Hepatocyte (in vitro differentiated cells): ENCODE results near the gene IL1R2.

ENCODE experiments used
- EZH2 ChIP-seq: fragments of 200-600 bp; sonication (generic); IDR thresholded peaks from 2 replicates; pipeline ENCODE4 v1.6.1; 2016; ENCODE audit warnings: antibody characterized with exemption, mild to moderate bottlenecking, borderline replicate concordance
- EZH2phosphoT487 ChIP-seq: fragments of 200-600 bp; sonication (generic); IDR thresholded peaks from one replicate; pipeline ENCODE4 v1.6.1; 2018; ENCODE audit warnings: antibody characterized with exemption, mild to moderate bottlenecking, low read depth, moderate library complexity; ENCODE audit not compliant: unreplicated experiment, severe bottlenecking
- TF ChIP-seq, protein P1 (sequence below): fragments of 200-600 bp; sonication (generic); IDR thresholded peaks from 2 replicates; pipeline ENCODE4 v1.5.1; 2016; ENCODE audit warnings: antibody characterized with exemption, mild to moderate bottlenecking; ENCODE audit not compliant: poor library complexity

DNA sequence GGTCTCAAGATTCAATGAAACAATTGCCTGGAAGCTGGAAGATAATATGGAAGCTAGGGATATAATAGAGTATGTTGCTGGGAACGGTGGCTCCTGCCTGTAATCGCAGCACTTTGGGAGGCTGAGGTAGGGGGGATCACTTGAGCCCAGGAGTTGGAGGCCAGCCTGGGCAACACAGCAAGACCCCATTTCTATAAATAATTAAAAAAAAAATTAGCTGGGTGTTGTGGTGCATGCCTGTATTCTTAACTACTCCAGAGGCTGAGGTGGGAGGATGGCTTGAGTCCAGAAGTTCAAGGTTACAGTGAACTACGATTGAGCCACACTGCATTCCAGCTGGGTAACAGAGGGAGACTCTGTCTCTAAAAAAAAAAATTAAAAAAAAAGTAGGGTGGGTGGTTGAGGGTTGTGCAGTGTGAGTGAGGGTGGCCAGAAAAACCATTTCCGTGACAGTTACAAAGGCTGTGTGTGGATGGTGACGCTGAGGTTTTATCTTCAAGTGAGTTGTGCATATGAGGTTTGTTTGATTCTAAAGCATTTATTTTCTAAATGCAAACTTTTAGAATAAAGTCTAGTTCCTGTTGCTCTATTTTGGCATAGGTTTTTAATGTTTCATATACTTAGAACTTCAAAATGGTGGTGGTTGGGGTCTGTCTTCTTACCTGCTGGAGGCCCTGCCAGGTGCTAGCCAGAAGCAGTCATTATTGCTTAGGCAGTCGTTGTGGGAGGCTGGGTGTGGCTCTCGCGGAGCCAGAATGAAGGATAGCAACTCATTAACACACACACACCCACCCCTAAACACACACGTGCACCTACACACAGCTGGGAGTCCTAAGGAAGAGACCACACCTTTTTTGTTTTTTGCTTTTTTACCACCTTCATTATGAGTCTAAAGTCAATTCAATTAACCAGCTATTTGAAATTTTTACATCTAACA is 4.7 kb upstream of the IL1R2 start:
- TF ChIP-seq, protein P1, sequence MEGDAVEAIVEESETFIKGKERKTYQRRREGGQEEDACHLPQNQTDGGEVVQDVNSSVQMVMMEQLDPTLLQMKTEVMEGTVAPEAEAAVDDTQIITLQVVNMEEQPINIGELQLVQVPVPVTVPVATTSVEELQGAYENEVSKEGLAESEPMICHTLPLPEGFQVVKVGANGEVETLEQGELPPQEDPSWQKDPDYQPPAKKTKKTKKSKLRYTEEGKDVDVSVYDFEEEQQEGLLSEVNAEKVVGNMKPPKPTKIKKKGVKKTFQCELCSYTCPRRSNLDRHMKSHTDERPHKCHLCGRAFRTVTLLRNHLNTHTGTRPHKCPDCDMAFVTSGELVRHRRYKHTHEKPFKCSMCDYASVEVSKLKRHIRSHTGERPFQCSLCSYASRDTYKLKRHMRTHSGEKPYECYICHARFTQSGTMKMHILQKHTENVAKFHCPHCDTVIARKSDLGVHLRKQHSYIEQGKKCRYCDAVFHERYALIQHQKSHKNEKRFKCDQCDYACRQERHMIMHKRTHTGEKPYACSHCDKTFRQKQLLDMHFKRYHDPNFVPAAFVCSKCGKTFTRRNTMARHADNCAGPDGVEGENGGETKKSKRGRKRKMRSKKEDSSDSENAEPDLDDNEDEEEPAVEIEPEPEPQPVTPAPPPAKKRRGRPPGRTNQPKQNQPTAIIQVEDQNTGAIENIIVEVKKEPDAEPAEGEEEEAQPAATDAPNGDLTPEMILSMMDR, result no peak
- TF ChIP-seq EZH2phosphoT487 (no peak), EZH2 (no peak)
